Natural killer cell treated with Interleukin-12 subunit alpha and Interleukin-12 subunit beta and Interleukin-15 and Interleukin-18, amount 100 ng/mL, for 72 hours (primary cell): ENCODE measurements around the gene NPEPL1. TPM values are rescaled to one million over a fixed set of nuclear protein-coding genes. Genes with fewer than 3 reads are reported as not detected.
"Not testable (repeated sequence)": the region's sequence is repeated elsewhere in the genome, so short reads cannot be mapped to it uniquely, and the experiment has no call there.

ENCODE experiments used
- ATAC-seq, 2 donors: fragments of 150-1000 bp; cut with Tn5 transposase in 1 of 2; sonication (Bioruptor Pico), chemical (Tn5 transposase) in 1 of 2; 2 replicates each; pipeline ENCODE4 v1.10.0; 2021
- DNase-seq: peaks from one replicate; pipeline ENCODE4 v3.0.0; 2022; ENCODE audit warnings: low spot score
- H3K27ac Mint-ChIP-seq, 2 donors: 1 replicate in 1 of 2; 2 replicates in 1 of 2; pipeline ENCODE4 v1.8.0; 2022; ENCODE audit warnings: mixed read lengths in 2 of 2, mild to moderate bottlenecking in 1 of 2, moderate library complexity in 1 of 2
- H3K27me3 Mint-ChIP-seq, 2 donors: 1 replicate in 1 of 2; 2 replicates in 1 of 2; pipeline ENCODE4 v1.8.0; 2022; ENCODE audit warnings: mixed read lengths in 2 of 2
- H3K36me3 Mint-ChIP-seq: one replicate; pipeline ENCODE4 v1.8.0; 2022; ENCODE audit warnings: mixed read lengths
- H3K4me1 Mint-ChIP-seq, 2 donors: 1 replicate in 1 of 2; 2 replicates in 1 of 2; pipeline ENCODE4 v1.8.0; 2022; ENCODE audit warnings: low read depth in 2 of 2, mixed read lengths in 2 of 2, mild to moderate bottlenecking in 1 of 2
- H3K4me3 Mint-ChIP-seq: one replicate; pipeline ENCODE4 v1.8.0; 2022; ENCODE audit warnings: mixed read lengths
- H3K9me3 Mint-ChIP-seq: 2 replicates; pipeline ENCODE4 v1.8.0; 2022; ENCODE audit warnings: mixed read lengths
- total RNA-seq, 2 donors: library from RNA; stranded (reverse); gene quantifications; one replicate each; pipeline ENCODE4 v1.2.3, GENCODE V29; 2022

Gene NPEPL1
- total RNA-seq, 2 donors from 2014 or later: 23.6 to 30.4 TPM

- ATAC-seq, H3K4me1 Mint-ChIP-seq: not testable (repeated sequence)
- peaks cover 26 to 40% of the 10 kb centered on the region in 2 donors for H3K27me3 Mint-ChIP-seq
Measured at GRCh38 chr20:58757647-58758046, 65.0 kb downstream of the NPEPL1 start.

GRCh38 chr20:58759947-58760346, 67.3 kb downstream of the NPEPL1 start:
- no peaks in the 10 kb centered on the region for H3K4me1 Mint-ChIP-seq
- H3K9me3 Mint-ChIP-seq: no peaks in the 10 kb centered on the region
- no peaks in the 10 kb centered on the region for H3K36me3 Mint-ChIP-seq
- H3K27me3 Mint-ChIP-seq: peaks cover 32 to 51% of the 10 kb centered on the region in 2 donors
- DNase-seq: no peak
- no peak overlapping the region for H3K27ac Mint-ChIP-seq
- no peak overlapping the region for H3K4me3 Mint-ChIP-seq
- ATAC-seq: no peak

More at GRCh38 chr20:58757647-58758046, 65.0 kb downstream of the NPEPL1 start:
- H3K4me3 Mint-ChIP-seq, H3K9me3 Mint-ChIP-seq, DNase-seq, H3K36me3 Mint-ChIP-seq, H3K27ac Mint-ChIP-seq: not testable (repeated sequence)

GRCh38 chr20:58760856-58761255, 68.3 kb downstream of the NPEPL1 start:
- Mint-ChIP-seq H3K4me3 (no peak overlapping the region), H3K9me3 (no peaks in the 10 kb centered on the region), H3K36me3 (no peaks in the 10 kb centered on the region), H3K4me1 (no peaks in the 10 kb centered on the region), H3K27me3 (peaks cover 34 to 52% of the 10 kb centered on the region in 2 donors), H3K27ac (no peak overlapping the region)
- DNase-seq (no peak), ATAC-seq (no peak)

GRCh38 chr20:58762120-58762519, 69.5 kb downstream of the NPEPL1 start:
- Mint-ChIP-seq H3K27me3 (peaks cover 29 to 44% of the 10 kb centered on the region in 2 donors), H3K4me3 (no peak overlapping the region), H3K9me3 (no peaks in the 10 kb centered on the region), H3K36me3 (no peaks in the 10 kb centered on the region), H3K4me1 (no peaks in the 10 kb centered on the region), H3K27ac (no peak overlapping the region)
- DNase-seq (no peak), ATAC-seq (no peak)

- Mint-ChIP-seq H3K27ac (no peak overlapping the region), H3K4me1 (no peaks in the 10 kb centered on the region), H3K4me3 (no peak overlapping the region), H3K9me3 (no peaks in the 10 kb centered on the region), H3K27me3 (peaks cover 31 to 44% of the 10 kb centered on the region in 2 donors), H3K36me3 (no peaks in the 10 kb centered on the region)
- no peak for DNase-seq
- ATAC-seq: no peak
Measured at GRCh38 chr20:58763076-58763475, 70.5 kb downstream of the NPEPL1 start.

Other genes with a start within 250 kb of the NPEPL1 start
- not detected for gene APCDD1L, start 177.4 kb upstream of the NPEPL1 start, total RNA-seq
- 10 to 100 TPM; 92.4 to 92.8 TPM for gene STX16, start 41.5 kb upstream of the NPEPL1 start, total RNA-seq
- 1 to 10 TPM in 1 of 2 donors, under 1 TPM in 1; 0.29 to 4.7 TPM for gene GNAS-AS1, start 158.1 kb downstream of the NPEPL1 start, total RNA-seq
- gene GNAS, start 159.9 kb downstream of the NPEPL1 start, total RNA-seq: 100 to 1,000 TPM; 459 to 740 TPM